ENCODE data around the gene BMPR1A. TPM values are rescaled to one million over a fixed set of nuclear protein-coding genes. Genes with fewer than 3 reads are reported as not detected.

Gene BMPR1A
- total and polyA plus RNA-seq, 10 of the 15 experiments (the other 5 are each of a cell fraction or from before 2014, with no cell fraction given) = 2.3 to 22.7 (median 13.1) TPM

- no peak for TF ChIP-seq CEBPZ (IDR thresholded peaks at IDR 0.05; ENCODE audit: low read depth, low read length)
Measured at GRCh38 chr10:86898511-86898910, 142.1 kb downstream of the BMPR1A start (continued).

GRCh38 chr10:86899132-86899531 lies 142.7 kb downstream of the BMPR1A start:
- no peaks in the 10 kb centered on the region for H3K79me2 ChIP-seq (ENCODE audit: control insufficient read depth, insufficient read depth, low read length)

More at GRCh38 chr10:86899132-86899531, 142.7 kb downstream of the BMPR1A start:
- DNase-seq (ENCODE audit: low read depth, low spot score) = no peak
- RAD21 ChIA-PET (ENCODE audit: unreplicated experiment) = interaction anchor here (0.7 to 3.5 kb wide), 6 partner anchors 133 to 209 kb away, joined by 3 to 16 read pairs (median 8); no protein-coding TSS in a partner anchor
- SMC1A ChIA-PET (ENCODE audit: uncharacterized antibody, unreplicated experiment) = interaction anchor here (0.8 to 3.9 kb wide), 13 partner anchors 9 to 897 kb away, joined by 3 to 19 read pairs (median 4); no protein-coding TSS in a partner anchor
- no peak for ATAC-seq
- POLR2A ChIA-PET = no interaction called here
- H3K9me3 ChIP-seq (replicated peaks; ENCODE audit: control insufficient read depth, insufficient read depth, low read length) = no peaks in the 10 kb centered on the region
- TF ChIP-seq SREBF1 (IDR thresholded peaks at IDR 0.05; ENCODE audit: low read length) (no peak), ATF2 (IDR thresholded peaks at IDR 0.05; ENCODE audit: low read length) (no peak)
- no peaks in the 10 kb centered on the region for H3K4me1 ChIP-seq (ENCODE audit: control insufficient read depth, insufficient read depth, low read length)
- FAIRE-seq = no peak
- H3K36me3 ChIP-seq (ENCODE audit: control insufficient read depth in 2 of 2, insufficient read depth in 2 of 2, low read length in 1 of 2) = peaks cover 4% of the 10 kb centered on the region in 2 experiments; a peak in 3 of 4 replicates
- in situ Hi-C loops (cut with MboI) (loop anchor here (5.0 kb wide), 1 partner anchor 197 kb away; no protein-coding TSS in a partner anchor), intact Hi-C loops (cut with micrococcal nuclease; ENCODE audit: unreplicated experiment) (loop anchor here (1.0 kb wide), 3 partner anchors 188 to 211 kb away; no protein-coding TSS in a partner anchor)
- H4K20me1 ChIP-seq (ENCODE audit: control insufficient read depth, insufficient read depth) = no peaks in the 10 kb centered on the region
- H3K4me3 ChIP-seq = no peak overlapping the region
- no peak overlapping the region for H2AFZ ChIP-seq (ENCODE audit: control insufficient read depth, low read depth, low read length)
- WGBS (ENCODE audit: insufficient coverage, insufficient replicate concordance, low lambda C conversion rate, missing lambda C conversion rate) = 94% methylated on average over 6 of the region's 6 CpGs
- BruUV-seq (replicated peaks) = no TSS peak
- no peaks in the 10 kb centered on the region for H3K27me3 ChIP-seq (replicated peaks in 1 of 2; ENCODE audit: control insufficient read depth in 2 of 2, insufficient read depth in 2 of 2, low read length in 1 of 2)
- no peak overlapping the region for H3K9ac ChIP-seq (ENCODE audit: control insufficient read depth, insufficient read depth, low read length)
- CTCF ChIA-PET = interaction anchor here (0.9 to 5.9 kb wide), 21 partner anchors 9 to 314 kb away, joined by 3 to 86 read pairs (median 4); no protein-coding TSS in a partner anchor
- H3K4me2 ChIP-seq (ENCODE audit: control insufficient read depth, insufficient read depth) = no peak overlapping the region
- no peak overlapping the region for H3K27ac ChIP-seq (ENCODE audit: control insufficient read depth, insufficient read depth)

All from GM12878 (cell line).